Activated CD4-positive, alpha-beta T cell treated with anti-CD3 and anti-CD28 coated beads, Interleukin-2, Interleukin-6, amounts not matched to agents 100 ng/mL and 50 ng/mL, durations not matched to agents 16 hours and 8 hours (primary cell): Measurements from ENCODE around the gene TRANK1.
A peak's percentile ranks its signal among the peaks of the same experiment; 100 is the strongest.

Experiments
- DNase-seq: peaks from one replicate; pipeline ENCODE4 v3.0.0-alpha.2; 2020

Gene TRANK1

GRCh38 chr3:36786921-36787890, 157.6 kb downstream of the TRANK1 start:
- no peak for DNase-seq

GRCh38 chr3:36784138-36784635, 160.7 kb downstream of the TRANK1 start:
- no peak for DNase-seq

GRCh38 chr3:36777424-36778218, 167.2 kb downstream of the TRANK1 start:
- DNase-seq: peak; percentile 4
